HTERT RPE-1 (cell line): ENCODE measurements around the gene MTR.
"Not testable (repeated sequence)": the region's sequence is repeated elsewhere in the genome, so short reads cannot be mapped to it uniquely, and the experiment has no call there.

Experiments used
- in situ Hi-C: fragments of 300-500 bp; cut with MboI; formaldehyde crosslinking; loops from 4 replicates; pipeline ENCODE4 v1.14.3; 2020; ENCODE audit warnings: low sequenced_read_pairs

The MTR gene

DNA sequence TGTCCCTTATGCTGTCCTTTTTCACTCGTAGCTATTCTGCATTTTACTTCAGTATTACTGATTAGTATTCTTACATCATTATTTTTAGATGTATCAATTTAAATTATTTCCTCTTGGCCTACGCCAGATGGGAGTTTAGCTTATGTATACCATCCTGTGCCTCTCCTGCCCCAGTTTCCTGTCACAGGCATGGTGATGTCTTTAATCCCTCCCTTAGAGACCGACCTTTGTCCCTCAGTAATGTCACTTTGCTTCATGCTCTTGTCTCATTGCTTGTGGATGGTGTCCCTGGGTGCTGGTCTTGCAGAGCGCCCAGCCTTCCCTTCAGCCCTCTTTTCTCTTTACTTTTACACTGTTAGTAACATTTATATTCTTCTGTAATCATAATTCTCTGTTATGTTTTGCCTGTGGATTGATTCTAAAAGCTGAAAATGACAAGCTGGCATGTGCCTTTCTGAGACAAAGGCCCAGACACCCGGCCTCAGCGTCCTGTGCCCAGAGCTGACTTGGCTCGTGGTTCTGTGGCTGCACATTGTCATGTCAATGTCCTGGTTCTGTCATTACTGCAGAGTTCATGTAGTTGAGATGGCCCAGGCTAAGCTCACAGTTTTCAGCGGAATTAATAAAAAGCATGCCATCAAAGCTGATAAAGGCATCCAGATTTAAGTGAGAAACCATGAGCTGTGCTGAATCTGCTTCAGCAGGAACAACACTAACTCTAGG lies 100.7 kb downstream of the MTR start:
- in situ Hi-C loops, result no loop called here

DNA sequence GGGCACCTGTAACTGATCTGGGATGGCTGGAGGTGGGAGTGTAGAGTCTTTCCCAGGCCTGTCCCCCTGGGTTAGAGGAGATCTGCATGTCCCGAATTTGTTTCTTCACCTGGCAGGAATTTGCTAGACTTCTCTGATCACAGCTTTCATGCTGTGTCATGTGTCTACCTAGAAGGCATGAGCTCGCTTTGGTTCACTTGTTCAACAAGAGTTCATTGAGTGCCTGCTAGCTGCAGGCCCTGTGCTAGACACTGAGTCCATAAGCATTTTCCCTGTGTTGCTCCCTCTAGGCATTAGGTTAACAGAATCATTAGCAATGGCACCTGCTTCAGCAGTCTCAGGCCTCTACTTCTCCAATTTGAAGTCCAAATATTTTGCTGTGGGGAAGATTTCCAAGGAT lies 101.6 kb downstream of the MTR start:
- in situ Hi-C loops, result no loop called here

DNA sequence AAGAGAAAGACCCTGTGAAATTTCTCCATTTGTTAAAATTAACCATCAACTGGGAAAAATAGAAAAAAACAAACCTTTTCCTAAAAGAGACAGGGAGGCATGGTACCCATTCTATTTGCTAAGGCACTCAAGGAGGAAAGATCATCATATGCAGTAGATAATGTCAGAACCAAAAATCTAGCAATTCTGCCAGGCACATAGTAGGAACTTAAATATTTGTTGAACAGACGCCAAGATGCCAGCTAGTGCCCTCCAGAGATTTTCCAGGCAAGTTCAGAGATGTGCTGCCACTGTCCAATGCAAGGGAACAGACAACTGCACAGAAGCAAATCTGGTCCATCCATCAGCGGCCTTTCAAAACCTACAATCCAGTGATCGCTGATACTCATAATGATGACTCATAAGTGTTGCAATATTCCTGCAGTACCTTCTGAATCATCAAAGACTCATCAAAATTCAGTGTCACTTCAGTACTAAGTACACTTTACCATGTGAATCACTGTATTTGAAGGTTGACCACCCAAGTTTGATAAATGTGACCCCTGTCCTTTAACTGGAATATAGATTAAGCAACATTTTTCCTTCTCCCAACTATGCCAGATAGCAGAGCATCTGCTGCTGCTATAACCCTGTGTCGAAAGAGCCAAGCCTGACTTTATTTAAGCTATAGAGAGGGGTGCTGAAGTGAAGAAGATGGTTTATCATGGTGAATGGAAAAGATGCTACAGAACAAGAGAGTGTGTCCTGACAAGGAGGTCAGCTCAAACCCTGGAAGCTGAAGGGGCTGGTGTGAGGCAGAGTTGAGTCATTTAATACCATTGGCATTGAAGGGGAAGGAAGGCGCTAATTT lies 110.0 kb downstream of the MTR start:
- in situ Hi-C loops, result no loop called here

DNA sequence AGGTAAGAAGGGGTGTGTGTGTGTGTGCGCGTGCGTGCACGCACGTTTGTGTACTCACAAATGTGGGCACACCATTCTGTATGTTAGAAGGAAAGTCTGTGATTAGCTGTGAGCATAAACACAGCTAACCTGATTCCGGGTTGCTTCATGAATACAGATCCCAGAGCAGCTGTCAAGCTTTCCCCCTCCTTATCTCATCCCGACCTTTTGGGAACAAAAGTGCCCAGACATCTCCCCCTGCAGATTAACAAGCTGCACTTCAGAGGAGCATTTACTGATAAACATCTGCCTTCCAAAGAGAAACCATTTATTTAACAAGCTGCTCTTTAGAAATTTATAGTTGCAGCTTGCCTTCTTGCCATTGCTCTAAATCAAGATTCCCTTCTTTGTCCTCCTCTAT lies 112.1 kb downstream of the MTR start:
- in situ Hi-C loops, result no loop called here

DNA sequence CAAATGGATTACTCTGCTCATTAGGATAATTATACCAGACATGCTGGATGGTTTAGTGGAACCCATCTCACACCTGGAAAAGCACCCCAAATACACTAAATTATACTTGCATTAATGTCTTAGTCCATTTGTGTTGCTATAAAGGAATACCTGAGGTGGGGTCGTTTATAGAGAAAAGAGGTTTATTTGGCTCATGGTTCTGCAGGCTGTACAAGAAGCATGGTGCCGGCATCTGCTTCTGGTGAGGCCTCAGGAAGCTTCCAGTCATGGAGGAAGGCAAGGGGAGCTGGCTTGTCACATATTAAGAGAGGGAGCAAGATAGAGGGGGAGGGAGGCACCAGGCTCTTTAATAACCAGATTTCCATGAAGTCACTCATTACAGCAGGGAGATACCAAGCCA lies 113.6 kb downstream of the MTR start:
- in situ Hi-C loops, result no loop called here

DNA sequence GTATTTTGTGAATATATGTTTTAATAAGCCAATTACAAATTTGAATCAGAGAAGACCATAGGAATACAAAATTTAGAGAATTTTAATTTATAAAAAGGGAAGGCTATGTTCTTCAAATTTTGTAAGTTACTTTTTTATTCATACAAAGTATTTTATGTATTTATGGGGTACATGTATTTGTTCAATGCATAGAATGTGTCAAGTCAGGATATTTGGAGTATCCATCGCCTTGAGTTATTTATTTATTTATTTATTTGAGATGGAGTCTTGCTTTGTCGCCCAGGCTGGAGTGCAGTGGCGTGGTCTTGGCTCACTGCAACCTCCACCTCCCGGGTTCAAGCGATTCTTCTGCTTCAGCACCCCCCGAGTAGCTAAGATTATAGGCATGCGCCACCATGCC lies 116.0 kb downstream of the MTR start:
- in situ Hi-C loops, result not testable (repeated sequence)

DNA sequence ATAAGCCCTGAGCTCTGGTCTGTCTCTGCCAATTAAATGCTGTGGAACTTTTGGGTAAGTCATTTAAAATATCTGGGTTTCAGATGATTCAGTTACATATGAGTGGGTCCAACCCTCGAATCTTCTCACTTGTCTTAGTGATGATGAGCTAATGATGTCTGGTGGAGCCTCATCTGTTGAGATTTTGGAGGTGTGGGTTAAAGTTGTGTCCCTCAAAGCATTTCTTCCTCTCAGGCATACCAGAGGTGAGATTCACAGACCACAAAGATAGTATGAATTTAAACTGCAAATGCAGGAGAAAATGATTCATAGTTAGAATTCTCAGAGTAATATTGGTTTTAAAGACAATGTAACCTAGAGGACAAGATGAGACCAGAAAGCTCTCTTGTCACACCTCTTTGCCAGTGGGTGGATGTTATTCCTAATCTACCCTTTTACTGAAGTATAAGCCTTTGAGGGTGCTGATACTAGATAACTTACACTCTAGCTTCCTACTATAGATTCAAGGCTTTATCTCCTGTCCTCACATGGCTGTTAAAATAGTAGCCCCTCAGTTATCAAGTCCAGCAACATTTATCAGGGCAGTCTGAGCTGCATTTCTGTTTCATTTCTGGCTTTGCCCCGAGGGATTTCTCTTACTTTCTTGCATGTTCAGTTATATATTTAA lies 118.4 kb downstream of the MTR start:
- in situ Hi-C loops, result no loop called here

DNA sequence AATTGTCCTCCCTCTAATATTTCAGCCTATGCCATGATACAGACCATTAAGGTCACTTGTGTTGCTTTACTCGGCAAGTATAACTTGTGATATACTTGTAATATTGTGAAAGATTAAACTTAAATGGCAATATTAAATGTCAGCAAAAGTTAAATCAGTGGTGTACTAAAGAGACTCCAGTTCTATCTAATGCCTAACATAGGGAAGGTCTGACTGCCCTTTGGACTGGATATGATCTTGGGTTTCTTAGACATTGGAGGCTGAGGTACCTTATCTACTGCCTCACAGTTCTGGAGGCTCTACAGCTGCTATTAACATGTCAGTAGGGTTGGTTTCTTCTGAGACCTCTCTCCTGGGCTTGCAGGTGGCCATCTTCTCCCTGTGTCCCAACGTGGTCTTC lies 119.3 kb downstream of the MTR start:
- in situ Hi-C loops, result no loop called here

DNA sequence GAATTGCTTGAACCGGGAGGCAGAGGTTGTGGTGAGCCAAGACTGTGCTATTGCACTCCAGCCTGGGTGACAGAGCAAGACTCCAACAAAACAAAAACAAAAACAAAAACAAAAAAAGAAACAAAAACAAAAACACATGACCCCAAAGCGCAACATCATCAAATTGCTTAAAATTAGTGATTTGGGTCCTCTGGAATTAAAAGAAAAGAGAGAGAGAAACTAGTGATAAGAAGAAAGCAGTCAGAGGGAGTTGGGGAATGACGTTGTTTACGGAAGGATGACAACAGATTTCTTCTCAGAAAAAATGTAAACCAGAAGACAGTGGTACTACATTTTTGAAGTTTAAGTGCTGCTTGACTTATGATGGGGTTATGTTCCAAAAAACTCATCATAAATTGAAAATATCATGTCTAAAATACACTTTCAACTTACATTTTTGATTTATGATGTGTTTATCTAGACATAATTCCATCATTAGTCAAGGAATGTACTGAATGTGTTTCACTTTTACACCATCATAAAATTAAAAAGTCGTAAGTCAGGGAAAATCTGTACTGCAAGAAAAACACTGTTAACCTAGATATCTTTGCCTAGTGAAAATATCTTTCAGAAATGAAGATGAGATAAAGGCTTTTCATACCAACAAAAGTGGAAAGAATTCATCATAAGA lies 121.2 kb downstream of the MTR start:
- in situ Hi-C loops, result no loop called here

DNA sequence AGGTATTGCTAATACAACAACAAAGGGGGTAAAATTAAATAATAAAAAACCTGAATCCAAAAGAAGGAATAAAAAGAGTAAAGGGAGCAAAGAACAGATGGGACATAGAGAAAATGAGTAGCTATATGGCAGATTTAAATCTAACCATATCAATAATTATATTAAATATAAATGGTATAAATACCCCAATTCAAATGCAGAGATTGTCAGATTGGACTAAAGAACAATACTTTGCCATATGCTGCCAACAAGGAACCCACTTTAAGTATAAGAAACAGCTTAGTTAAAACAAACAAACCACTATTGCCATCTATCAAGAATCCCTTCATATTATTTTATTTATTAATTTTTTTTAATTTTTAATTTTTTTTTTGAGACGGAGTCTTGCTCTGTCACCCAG lies 122.4 kb downstream of the MTR start:
- in situ Hi-C loops, result no loop called here

DNA sequence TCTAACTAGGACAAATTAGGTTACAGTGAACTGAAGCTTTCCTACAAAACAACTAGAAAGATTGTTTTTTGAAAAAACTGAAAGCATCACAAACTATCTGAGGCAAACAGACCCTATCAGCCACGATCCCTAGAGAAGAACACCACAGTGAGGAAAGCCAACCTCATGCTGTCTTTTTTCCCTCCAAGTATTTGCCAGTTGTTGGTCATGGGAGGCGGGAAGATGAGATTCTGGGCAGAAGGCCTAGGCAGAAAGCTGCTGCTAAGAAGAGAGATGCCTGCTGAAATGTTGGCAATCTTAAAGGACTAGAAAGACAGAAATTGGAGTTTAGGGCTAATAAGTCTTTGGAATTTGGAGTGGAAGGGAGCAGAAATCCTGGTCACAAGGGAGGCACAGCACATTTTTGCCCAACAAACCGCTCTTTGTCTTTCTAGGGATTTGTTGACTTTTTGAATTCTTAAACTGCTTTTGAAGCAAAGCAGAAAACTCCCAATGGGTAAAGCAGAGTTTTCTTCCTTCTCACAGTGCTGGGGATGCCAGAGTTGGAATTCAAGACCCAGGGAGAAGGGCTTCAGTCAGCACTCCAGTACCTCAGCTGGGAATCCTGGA lies 125.3 kb downstream of the MTR start:
- in situ Hi-C loops, result no loop called here

DNA sequence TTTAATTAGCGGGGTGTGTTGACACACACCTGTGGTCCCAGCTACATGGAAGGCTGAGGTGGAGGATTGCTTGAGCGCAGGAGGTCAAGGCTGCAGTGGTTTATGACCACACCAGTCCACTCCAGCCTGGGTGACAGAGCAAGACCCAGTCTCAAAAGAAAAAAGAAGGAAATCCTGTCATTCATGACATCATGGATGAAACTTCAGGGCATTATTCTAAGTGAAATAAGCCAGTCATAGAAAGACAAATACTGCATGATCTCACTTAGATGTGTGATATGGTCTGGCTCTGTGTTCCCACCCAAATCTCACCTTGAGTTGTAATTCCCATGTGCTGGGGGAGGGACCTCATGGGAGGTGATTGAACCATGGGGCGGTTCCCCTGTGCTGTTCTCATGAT lies 126.5 kb downstream of the MTR start:
- in situ Hi-C loops, result no loop called here

DNA sequence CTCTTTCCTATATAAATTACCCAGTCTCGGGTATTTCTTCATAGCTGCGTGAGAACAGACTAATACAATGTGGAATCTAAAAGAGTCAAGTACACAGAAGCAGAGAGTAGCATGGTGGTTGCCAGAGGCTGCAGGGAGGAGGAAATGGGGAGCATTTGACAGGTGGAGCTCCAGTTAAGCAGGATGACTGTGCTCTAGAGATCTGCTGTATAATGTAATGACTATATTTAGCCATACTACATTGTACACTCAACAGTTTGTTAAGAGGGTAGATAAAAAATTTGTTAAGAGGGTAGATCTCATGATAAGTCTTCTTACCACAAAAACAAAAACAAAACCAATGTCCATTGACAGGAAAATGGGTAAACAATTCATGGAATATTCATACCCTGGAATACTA lies 127.1 kb downstream of the MTR start:
- in situ Hi-C loops, result no loop called here

DNA sequence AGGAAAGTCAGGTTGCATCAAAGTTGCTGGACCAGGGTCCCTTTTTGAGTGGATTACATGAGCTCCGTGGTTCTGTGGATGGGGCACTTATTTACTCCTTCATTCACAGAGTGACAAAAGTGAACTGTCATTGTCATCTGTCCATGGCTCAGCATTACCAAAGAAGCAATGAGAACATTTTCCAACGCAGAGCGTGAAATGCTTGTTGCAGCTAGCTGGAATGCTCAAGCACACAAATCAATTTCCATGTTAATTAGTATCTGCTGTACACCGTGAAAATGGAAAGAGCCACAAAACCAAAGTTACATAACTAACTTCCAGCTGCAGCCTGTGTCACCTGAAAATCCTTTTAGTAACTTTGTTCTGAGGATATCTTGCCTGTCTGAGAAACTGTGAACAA lies 130.3 kb downstream of the MTR start:
- in situ Hi-C loops, result no loop called here

DNA sequence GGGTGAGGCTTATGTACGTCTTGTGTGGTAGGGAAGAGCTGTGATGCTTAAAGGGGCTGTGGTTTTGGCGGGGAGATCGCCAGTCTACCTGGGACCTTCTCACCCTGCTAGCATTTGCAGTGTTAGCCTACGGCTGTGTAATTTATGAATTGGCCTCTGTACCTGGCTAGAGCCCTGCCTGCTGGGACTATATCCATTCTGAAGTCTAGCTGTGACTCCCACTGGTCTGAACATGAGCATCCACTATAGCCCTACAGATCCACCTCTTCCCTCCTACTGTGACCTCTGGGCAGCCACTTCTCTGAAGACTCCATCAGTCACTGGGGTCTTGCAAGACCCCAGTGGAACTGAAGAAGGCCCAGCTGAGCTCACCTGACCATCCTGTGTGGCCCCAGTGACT lies 135.4 kb downstream of the MTR start:
- in situ Hi-C loops, result no loop called here

DNA sequence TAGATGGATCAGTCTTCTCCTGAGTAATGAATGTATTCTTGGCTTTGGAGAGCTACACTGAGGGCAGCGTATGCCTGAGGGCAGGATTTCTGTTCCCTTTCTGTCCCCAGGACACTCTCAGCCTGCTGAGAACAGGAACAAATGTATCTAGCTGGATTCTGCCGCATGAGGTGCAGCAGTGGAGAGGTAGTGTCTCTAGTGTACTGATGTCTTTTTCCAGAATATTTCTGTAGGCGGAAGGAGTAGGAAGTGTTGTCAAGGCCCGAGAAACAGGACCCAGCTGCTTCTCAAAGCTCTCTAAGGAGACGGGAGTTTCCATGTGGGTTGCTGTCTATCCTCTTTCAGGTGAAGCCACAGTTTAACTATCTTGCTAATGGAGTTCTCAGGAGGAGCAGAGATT lies 143.7 kb downstream of the MTR start:
- in situ Hi-C loops, result no loop called here

DNA sequence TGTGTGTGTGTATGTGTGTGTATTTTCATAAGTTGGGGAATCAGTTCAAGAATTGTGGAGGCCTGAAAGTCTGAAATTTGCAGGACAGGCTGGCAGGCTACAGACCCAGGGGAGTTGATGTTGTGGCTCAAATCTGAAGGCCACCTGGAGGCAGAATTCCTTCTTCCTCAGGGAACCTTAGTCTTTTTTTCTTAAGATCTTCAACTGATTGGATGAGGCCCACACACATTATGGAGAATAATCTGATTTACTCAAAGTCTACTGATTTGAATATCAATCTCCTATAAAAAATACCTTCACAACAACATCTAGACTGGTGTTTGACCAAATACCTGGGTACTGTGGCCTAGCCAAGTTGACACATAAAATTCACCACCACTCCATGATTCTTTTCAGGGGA lies 147.3 kb downstream of the MTR start:
- in situ Hi-C loops, result no loop called here

DNA sequence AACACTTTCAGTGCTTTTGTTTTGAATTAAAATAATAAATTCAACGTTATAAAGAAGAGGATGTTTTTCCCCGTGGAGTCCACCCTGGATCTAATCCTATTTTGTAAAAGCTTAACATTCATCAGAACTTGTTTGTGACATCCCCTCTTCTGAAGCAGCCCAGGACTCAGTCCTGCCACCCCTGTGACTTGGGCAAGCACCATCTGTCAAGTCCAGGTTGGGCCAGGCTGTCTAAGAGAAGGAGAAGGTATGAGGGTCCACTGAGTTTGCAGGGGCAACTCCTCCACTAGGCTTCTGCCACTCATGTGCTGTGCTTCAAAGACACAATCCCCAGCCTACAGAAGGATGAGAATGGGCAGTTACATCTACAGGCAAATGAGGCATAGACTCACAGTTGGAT lies 149.5 kb downstream of the MTR start:
- in situ Hi-C loops, result no loop called here

DNA sequence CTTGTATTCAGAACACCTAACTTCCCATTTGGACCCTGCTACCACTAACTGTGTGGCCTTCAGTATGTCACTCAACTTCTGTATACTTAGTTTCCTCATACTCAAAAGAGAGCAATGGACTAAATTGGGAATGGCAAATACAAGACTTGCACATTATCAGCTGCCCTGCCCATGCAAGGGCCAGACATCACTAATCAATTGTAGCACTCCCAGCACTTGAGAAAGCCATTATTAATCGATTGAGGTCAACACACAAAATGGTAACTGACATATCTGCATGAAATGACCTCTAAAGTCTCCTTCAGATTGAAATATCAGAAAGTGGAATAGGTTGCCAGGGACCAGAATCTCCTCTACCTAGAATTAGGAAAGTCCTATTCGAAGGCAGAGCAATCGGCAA lies 149.9 kb downstream of the MTR start:
- in situ Hi-C loops, result no loop called here

DNA sequence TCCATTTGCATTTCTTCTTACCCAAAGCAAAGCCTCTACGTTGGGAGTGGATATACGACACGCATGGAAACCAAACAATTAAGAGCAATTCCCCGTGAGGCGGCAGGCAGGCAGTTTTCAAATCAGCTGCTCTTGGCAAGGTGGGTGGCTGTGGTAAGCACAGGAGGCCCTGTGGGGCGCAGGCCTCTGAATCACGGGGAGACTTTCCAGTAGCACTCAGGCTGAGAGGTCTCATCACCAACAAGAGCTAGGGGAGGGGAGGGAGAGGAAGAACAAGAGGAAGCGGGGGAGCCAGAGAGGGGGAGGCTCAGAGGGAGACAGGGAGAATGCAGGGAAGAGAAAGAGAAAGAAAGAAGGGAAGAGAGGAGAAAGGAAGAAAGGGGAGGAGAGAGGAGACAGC lies 152.7 kb downstream of the MTR start:
- in situ Hi-C loops, result no loop called here

DNA sequence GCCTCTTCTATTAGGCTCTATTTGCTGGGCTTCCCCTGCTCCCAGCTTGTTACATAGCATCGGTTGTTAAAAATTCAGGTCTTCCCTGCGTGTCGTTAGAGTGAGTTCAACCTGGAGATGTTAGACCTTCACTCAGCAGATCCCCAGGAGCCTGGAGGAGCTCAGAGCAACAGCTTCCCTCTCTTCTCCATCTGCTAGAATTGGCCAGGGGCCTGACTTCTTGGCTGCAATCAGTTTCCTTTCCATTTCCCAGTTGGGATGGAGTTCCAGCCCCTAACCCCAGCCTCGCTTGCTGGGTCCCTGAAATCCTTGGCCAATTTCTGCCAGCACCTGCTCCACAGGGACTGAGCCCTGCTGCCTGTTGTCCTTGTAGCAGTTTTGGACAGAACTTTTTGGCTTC lies 153.3 kb downstream of the MTR start:
- in situ Hi-C loops, result no loop called here
